ENCODE measurements around the gene ZBTB8A. TPM values are rescaled to one million over a fixed set of nuclear protein-coding genes. Genes with fewer than 3 reads are reported as not detected.

ZBTB8A gene
- total RNA-seq, 4 donors from 2014 or later = 8.1 to 14.9 (median 12.1) TPM

DNA sequence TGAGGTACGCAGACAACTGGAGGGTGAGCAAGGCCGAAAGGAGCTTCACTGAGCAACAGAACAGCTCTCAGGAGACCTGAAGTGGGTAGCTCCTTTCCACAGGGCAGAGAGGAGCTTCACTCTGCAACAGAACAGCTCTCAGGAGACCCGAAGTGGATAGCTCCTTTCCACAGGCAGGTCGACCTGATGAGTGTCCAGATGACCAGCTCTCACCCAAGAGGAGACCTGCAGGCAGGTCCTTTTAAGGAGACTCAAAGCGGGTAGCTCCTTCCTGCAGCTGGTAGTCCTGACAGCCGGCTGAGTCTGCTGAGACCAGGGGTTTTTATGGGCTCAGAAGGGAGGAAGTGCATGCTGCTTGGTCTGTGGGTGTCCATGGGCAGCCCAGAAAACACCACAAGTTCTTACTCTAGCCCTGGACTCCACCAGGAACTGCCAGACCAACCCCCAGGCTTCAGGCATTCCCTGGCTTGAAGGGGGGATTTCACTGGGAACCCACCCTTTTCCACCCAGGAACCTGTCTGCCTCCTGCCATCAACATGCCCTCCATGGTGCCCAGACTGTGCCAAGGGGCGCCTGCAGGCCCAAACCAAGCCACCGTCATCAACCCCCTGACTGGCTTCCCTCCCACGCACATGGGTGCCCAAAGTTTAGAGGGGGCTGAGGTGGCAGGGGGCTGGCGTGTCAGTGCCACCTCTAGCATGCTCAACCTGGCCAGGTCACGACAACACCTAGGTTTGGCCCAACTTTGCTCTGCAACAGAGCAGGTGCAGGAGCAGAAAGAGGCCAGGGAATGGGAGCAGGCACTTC is 67.5 kb downstream of the ZBTB8A start:
- Histone ChIP-seq H3K36me3 (peaks cover 0 to 16% (median 0%) of the 10 kb centered on the region in 3 donors), H3K9me3 (no peaks in the 10 kb centered on the region), H3K27me3 (no peaks in the 10 kb centered on the region), H3K4me1 (peaks cover 0 to 2% (median 0%) of the 10 kb centered on the region in 4 donors), H3K4me3 (no peak overlapping the region), H3K27ac (no peak overlapping the region)
- TF ChIP-seq EP300 (IDR thresholded peaks at IDR 0.05) (no peak), POLR2A (IDR thresholded peaks at IDR 0.05) (no peak)
- TF ChIP-seq, protein P1, sequence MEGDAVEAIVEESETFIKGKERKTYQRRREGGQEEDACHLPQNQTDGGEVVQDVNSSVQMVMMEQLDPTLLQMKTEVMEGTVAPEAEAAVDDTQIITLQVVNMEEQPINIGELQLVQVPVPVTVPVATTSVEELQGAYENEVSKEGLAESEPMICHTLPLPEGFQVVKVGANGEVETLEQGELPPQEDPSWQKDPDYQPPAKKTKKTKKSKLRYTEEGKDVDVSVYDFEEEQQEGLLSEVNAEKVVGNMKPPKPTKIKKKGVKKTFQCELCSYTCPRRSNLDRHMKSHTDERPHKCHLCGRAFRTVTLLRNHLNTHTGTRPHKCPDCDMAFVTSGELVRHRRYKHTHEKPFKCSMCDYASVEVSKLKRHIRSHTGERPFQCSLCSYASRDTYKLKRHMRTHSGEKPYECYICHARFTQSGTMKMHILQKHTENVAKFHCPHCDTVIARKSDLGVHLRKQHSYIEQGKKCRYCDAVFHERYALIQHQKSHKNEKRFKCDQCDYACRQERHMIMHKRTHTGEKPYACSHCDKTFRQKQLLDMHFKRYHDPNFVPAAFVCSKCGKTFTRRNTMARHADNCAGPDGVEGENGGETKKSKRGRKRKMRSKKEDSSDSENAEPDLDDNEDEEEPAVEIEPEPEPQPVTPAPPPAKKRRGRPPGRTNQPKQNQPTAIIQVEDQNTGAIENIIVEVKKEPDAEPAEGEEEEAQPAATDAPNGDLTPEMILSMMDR (IDR thresholded peaks at IDR 0.05) = no peak
- DNase-seq (ENCODE audit: low spot score in 2 of 2) = no peak
- 87 to 91% methylated on average over 9 to 11 of the region's 11 CpGs for WGBS, 2 donors

DNA sequence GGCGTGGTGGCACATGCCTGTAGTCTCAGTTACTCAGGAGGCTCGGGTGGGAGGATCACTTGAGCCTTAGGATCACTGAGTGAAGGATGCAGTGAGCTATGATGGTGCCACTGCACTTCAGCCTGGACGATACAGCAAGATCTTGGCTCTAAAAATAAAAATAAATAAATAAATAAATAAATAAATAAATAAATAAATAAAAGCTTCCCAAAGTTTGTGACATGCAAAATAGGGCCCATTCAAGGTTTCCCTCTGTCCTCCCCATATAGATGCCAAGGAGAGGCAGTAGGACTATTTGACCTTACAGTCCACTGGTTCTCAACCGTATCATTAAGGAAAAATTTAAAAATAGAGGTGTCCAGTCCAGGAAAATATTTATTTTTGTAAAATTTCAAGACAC is 70.0 kb downstream of the ZBTB8A start:
- Histone ChIP-seq H3K4me1 (peaks cover 0 to 15% (median 0%) of the 10 kb centered on the region in 4 donors), H3K27ac (no peak overlapping the region), H3K9me3 (no peaks in the 10 kb centered on the region), H3K4me3 (no peak overlapping the region), H3K27me3 (no peaks in the 10 kb centered on the region), H3K36me3 (peaks cover 0 to 16% (median 0%) of the 10 kb centered on the region in 3 donors)
- TF ChIP-seq POLR2A (IDR thresholded peaks at IDR 0.05) (no peak), EP300 (IDR thresholded peaks at IDR 0.05) (no peak)
- TF ChIP-seq, protein P1 (IDR thresholded peaks at IDR 0.05) = no peak
- no peak for DNase-seq (ENCODE audit: low spot score in 2 of 2)
- 86 to 87% methylated on average over 4 of the region's 4 CpGs for WGBS, 2 donors

DNA sequence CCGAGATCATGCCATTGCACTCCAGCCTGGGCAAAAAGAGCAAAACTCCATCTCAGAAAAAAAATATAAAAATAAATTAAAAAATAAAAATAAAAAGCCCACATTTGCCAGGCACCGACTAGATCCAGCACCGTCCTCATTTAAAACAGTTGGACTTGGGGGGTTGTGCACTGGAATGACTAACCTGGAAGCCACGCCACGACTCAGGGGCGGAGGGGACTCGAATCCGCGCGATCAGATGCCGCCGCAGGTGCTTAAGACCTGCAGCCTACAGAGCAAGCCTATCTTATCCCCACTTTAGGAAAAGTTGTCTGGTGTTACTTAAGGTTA is 72.6 kb downstream of the ZBTB8A start:
- DNase-seq (ENCODE audit: low spot score in 2 of 2) = no peak
- no peaks in the 10 kb centered on the region for H3K27me3 ChIP-seq
- H3K4me3 ChIP-seq = peak overlapping the region; percentile 8 to 52 (median 34)
- WGBS, 2 donors = 17 to 18% methylated on average over 12 of the region's 12 CpGs
- no peak for TF ChIP-seq EP300 (IDR thresholded peaks at IDR 0.05)
- TF ChIP-seq POLR2A (IDR thresholded peaks at IDR 0.05) = no peak
- TF ChIP-seq, protein P1 (IDR thresholded peaks at IDR 0.05) = peak in 1 of 5 experiments; percentile 18
- peaks cover 0 to 15% (median 0%) of the 10 kb centered on the region in 4 donors for H3K4me1 ChIP-seq
- H3K9me3 ChIP-seq = no peaks in the 10 kb centered on the region
- H3K36me3 ChIP-seq = peaks cover 0 to 5% (median 0%) of the 10 kb centered on the region in 3 donors
- peak overlapping the region in 1 of 4 donors; percentile 15 for H3K27ac ChIP-seq

DNA sequence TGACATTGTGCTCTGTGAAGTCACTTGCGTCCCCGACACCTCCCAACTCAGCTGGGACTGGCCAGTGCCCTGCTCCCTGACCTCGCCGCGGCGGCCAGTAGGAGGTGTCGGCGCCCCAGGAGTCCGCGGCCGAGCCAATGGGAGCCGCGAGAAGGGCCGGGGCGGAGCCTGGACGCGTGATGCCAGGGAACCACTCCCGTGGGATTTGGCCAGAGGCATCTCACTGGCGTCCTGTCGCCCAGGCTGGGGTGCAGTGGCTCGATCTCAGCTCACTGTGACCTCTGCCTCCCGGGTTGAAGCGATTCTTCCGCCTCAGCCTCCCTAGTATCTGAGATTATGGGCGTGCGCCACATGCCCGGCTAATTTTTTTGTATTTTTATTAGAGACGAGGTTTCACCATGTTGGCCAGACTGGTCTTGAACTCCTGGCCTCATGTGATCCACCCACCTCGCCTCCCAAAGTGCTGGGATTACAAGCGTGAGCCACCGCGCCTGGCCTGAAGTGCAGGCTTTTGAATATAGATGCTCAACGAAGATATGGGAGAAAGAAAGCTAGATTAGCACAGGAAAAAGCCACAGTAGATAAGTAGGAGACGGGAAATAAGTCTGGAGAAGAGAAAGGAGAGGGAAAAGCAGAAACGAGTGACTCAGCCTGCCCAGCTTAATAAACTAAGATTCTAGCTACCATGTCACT is 73.1 kb downstream of the ZBTB8A start:
- Histone ChIP-seq H3K27me3 (no peaks in the 10 kb centered on the region), H3K27ac (peak overlapping the region in 1 of 4 donors; percentile 15), H3K9me3 (no peaks in the 10 kb centered on the region), H3K36me3 (no peaks in the 10 kb centered on the region), H3K4me1 (peaks cover 0 to 15% (median 0%) of the 10 kb centered on the region in 4 donors), H3K4me3 (peak overlapping the region; percentile 8 to 52 (median 34))
- peak; percentile 49 to 63 for DNase-seq (ENCODE audit: low spot score in 2 of 2)
- WGBS, 2 donors = 8 to 12% methylated on average over 24 to 35 of the region's 35 CpGs
- no peak for TF ChIP-seq POLR2A (IDR thresholded peaks at IDR 0.05)
- TF ChIP-seq, protein P1 (IDR thresholded peaks at IDR 0.05) = peak in 3 of 5 experiments; percentile 11 to 41 (median 39)

DNA sequence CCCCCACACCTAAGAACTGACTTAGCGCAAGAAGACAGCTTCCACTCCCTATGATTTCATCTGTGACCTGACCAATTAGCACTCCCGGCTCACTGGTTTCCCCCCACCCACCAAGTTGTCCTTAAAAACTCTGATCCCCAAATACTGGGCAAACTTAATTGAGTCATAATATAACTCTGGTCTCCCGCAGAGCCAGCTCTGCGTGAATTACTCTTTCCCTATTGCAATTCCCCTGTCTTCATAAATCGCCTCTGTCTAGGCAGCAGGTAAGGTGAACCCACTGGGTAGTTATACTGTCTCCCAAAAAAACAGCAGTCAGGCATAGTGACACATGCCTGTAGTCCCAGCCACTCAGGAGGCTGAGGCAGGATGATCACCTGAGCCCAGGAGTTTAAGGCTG is 74.2 kb downstream of the ZBTB8A start:
- no peak overlapping the region for H3K4me3 ChIP-seq
- no peaks in the 10 kb centered on the region for H3K36me3 ChIP-seq
- no peak for DNase-seq (ENCODE audit: low spot score in 2 of 2)
- H3K27me3 ChIP-seq = no peaks in the 10 kb centered on the region
- peaks cover 0 to 15% (median 0%) of the 10 kb centered on the region in 4 donors for H3K4me1 ChIP-seq
- H3K9me3 ChIP-seq = no peaks in the 10 kb centered on the region
- WGBS, 2 donors = 81 to 86% methylated on average over 5 of the region's 5 CpGs
- H3K27ac ChIP-seq = no peak overlapping the region
- TF ChIP-seq POLR2A (IDR thresholded peaks at IDR 0.05) = no peak
- TF ChIP-seq EP300 (IDR thresholded peaks at IDR 0.05) = no peak
- TF ChIP-seq, protein P1 (IDR thresholded peaks at IDR 0.05) = no peak
